MM.1S (cell line): ENCODE measurements around the gene VAPA.

Source experiments
- EZH2phosphoT487 ChIP-seq: fragments of 300-600 bp; sonication (generic); IDR thresholded peaks from 2 replicates; pipeline ENCODE4 v1.6.1; 2018; ENCODE audit warnings: antibody characterized with exemption, low read length
- TF ChIP-seq, protein P1 (sequence below): fragments of 300-600 bp; sonication (generic); IDR thresholded peaks from 2 replicates; pipeline ENCODE4 v1.5.1; 2016; ENCODE audit warnings: antibody characterized with exemption, low read length, mixed read lengths

DNA sequence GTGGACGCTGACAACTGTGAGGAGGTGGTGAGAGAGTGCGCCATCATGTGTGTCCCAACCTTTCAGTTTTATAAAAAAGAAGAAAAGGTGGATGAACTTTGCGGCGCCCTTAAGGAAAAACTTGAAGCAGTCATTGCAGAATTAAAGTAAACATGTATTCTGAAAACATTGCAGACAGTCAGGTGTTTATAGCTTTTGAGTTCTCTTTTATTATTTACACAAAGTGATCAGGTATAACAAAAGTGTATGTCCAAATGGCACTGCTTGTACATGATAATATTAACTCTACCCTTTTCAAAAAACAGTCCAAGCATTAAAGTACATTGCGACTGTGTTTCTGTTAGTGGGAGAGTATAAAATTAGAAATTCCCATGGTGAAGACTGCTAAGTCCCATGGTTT is 25.8 kb upstream of the VAPA start:
- TF ChIP-seq, protein P1, sequence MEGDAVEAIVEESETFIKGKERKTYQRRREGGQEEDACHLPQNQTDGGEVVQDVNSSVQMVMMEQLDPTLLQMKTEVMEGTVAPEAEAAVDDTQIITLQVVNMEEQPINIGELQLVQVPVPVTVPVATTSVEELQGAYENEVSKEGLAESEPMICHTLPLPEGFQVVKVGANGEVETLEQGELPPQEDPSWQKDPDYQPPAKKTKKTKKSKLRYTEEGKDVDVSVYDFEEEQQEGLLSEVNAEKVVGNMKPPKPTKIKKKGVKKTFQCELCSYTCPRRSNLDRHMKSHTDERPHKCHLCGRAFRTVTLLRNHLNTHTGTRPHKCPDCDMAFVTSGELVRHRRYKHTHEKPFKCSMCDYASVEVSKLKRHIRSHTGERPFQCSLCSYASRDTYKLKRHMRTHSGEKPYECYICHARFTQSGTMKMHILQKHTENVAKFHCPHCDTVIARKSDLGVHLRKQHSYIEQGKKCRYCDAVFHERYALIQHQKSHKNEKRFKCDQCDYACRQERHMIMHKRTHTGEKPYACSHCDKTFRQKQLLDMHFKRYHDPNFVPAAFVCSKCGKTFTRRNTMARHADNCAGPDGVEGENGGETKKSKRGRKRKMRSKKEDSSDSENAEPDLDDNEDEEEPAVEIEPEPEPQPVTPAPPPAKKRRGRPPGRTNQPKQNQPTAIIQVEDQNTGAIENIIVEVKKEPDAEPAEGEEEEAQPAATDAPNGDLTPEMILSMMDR = no peak
- no peak for TF ChIP-seq EZH2phosphoT487
